Suprapubic skin (tissue), 4 donors: ENCODE results near the gene TET3.

Experiments used
- CTCF ChIP-seq, 2 donors: fragments of 200-600 bp in 1 of 2; fragments of 450-650 bp in 1 of 2; sonication (generic) in 1 of 2; IDR thresholded peaks; one replicate each; pipeline ENCODE4 v1.5.1; 2016 to 2019; ENCODE audit warnings: antibody characterized with exemption in 2 of 2, mild to moderate bottlenecking in 1 of 2, moderate library complexity in 1 of 2
- EP300 ChIP-seq: sonication (generic); formaldehyde crosslinking; IDR thresholded peaks from one replicate; pipeline ENCODE4 v1.6.1; 2017; ENCODE audit warnings: antibody characterized with exemption
- POLR2A ChIP-seq, 2 donors: fragments of 450-650 bp; IDR thresholded peaks; one replicate each; pipeline ENCODE4 v1.6.1; 2017; ENCODE audit warnings: antibody characterized with exemption in 2 of 2, mild to moderate bottlenecking in 2 of 2, moderate library complexity in 2 of 2
- POLR2AphosphoS5 ChIP-seq, 3 donors: sonication (generic); formaldehyde crosslinking; IDR thresholded peaks; one replicate each; pipeline ENCODE4 v1.6.1; 2017; ENCODE audit warnings: antibody characterized with exemption in 3 of 3

GRCh38 chr2:73983322-73984202 is 1.1 kb upstream of the TET3 start:
- no peak for TF ChIP-seq CTCF (IDR thresholded peaks at IDR 0.05)
- no peak for TF ChIP-seq POLR2A (IDR thresholded peaks at IDR 0.05)
- TF ChIP-seq POLR2AphosphoS5 (IDR thresholded peaks at IDR 0.05): peak; percentile 75 to 96 (median 91)
- no peak for TF ChIP-seq EP300
